Measurements from ENCODE around the gene STXBP3.
A peak's percentile ranks its signal among the peaks of the same experiment; 100 is the strongest.
"Not testable (repeated sequence)": the region's sequence is repeated elsewhere in the genome, so short reads cannot be mapped to it uniquely, and the experiment has no call there.

The STXBP3 gene

GRCh38 chr1:108780937-108781574 lies 34.6 kb downstream of the STXBP3 start:
- no peaks in the 10 kb centered on the region for H3K4me1 ChIP-seq (ENCODE audit: insufficient read depth, low read length)
- H3K36me3 ChIP-seq (ENCODE audit: insufficient read depth, low read length) = peaks cover 53% of the 10 kb centered on the region

GRCh38 chr1:108781575-108781944 lies 35.1 kb downstream of the STXBP3 start:
- not testable (repeated sequence) for H3K9ac ChIP-seq (ENCODE audit: low read length); H3K27ac ChIP-seq (ENCODE audit: low read depth, low read length); H3K4me3 ChIP-seq (ENCODE audit: low read depth in 1 of 2, low read length in 2 of 2); H3K4me1 ChIP-seq (ENCODE audit: insufficient read depth, low read length); H3K27me3 ChIP-seq (ENCODE audit: control insufficient read depth in 1 of 2, insufficient read depth in 2 of 2, low read length in 2 of 2)
- peaks cover 54% of the 10 kb centered on the region for H3K36me3 ChIP-seq (ENCODE audit: insufficient read depth, low read length)
- H3K9me3 ChIP-seq (ENCODE audit: low read length) = peaks cover 11% of the 10 kb centered on the region

More at GRCh38 chr1:108780937-108781574, 34.6 kb downstream of the STXBP3 start:
- no peaks in the 10 kb centered on the region for H3K27me3 ChIP-seq (ENCODE audit: control insufficient read depth in 1 of 2, insufficient read depth in 2 of 2, low read length in 2 of 2)
- no peak overlapping the region for H3K4me3 ChIP-seq (ENCODE audit: low read depth in 1 of 2, low read length in 2 of 2)
- peaks cover 8% of the 10 kb centered on the region for H3K9me3 ChIP-seq (ENCODE audit: low read length)
- no peak overlapping the region for H3K9ac ChIP-seq (ENCODE audit: low read length)
- H3K27ac ChIP-seq (ENCODE audit: low read depth, low read length) = no peak overlapping the region

- H3K9me3 ChIP-seq (ENCODE audit: low read length) = peaks cover 11% of the 10 kb centered on the region
- no peak overlapping the region for H3K27ac ChIP-seq (ENCODE audit: low read depth, low read length)
- H3K4me3 ChIP-seq (ENCODE audit: low read depth in 1 of 2, low read length in 2 of 2) = no peak overlapping the region
- no peak overlapping the region for H3K9ac ChIP-seq (ENCODE audit: low read length)
- no peaks in the 10 kb centered on the region for H3K27me3 ChIP-seq (ENCODE audit: control insufficient read depth in 1 of 2, insufficient read depth in 2 of 2, low read length in 2 of 2)
- peaks cover 28% of the 10 kb centered on the region for H3K36me3 ChIP-seq (ENCODE audit: insufficient read depth, low read length)
- no peaks in the 10 kb centered on the region for H3K4me1 ChIP-seq (ENCODE audit: insufficient read depth, low read length)
These were observed 38.8 kb downstream of the STXBP3 start for GRCh38 chr1:108785264-108785663.

GRCh38 chr1:108785880-108786279 lies 39.4 kb downstream of the STXBP3 start:
- H3K27me3 ChIP-seq (ENCODE audit: control insufficient read depth in 1 of 2, insufficient read depth in 2 of 2, low read length in 2 of 2) = no peaks in the 10 kb centered on the region
- H3K9me3 ChIP-seq (ENCODE audit: low read length) = peaks cover 11% of the 10 kb centered on the region
- no peak overlapping the region for H3K4me3 ChIP-seq (ENCODE audit: low read depth in 1 of 2, low read length in 2 of 2)
- no peak overlapping the region for H3K27ac ChIP-seq (ENCODE audit: low read depth, low read length)
- no peaks in the 10 kb centered on the region for H3K4me1 ChIP-seq (ENCODE audit: insufficient read depth, low read length)
- no peak overlapping the region for H3K9ac ChIP-seq (ENCODE audit: low read length)
- H3K36me3 ChIP-seq (ENCODE audit: insufficient read depth, low read length) = peaks cover 26% of the 10 kb centered on the region

- H3K9me3 ChIP-seq (ENCODE audit: low read length) = peaks cover 4% of the 10 kb centered on the region
- H3K4me3 ChIP-seq (ENCODE audit: low read depth in 1 of 2, low read length in 2 of 2) = no peak overlapping the region
- H3K36me3 ChIP-seq (ENCODE audit: insufficient read depth, low read length) = peaks cover 32% of the 10 kb centered on the region
- H3K27ac ChIP-seq (ENCODE audit: low read depth, low read length) = no peak overlapping the region
- no peak overlapping the region for H3K9ac ChIP-seq (ENCODE audit: low read length)
- H3K4me1 ChIP-seq (ENCODE audit: insufficient read depth, low read length) = no peaks in the 10 kb centered on the region
- H3K27me3 ChIP-seq (ENCODE audit: control insufficient read depth in 1 of 2, insufficient read depth in 2 of 2, low read length in 2 of 2) = no peaks in the 10 kb centered on the region
These were observed 45.3 kb downstream of the STXBP3 start for GRCh38 chr1:108791790-108792189.

- H3K36me3 ChIP-seq (ENCODE audit: insufficient read depth, low read length) = peaks cover 32% of the 10 kb centered on the region
- no peak overlapping the region for H3K4me3 ChIP-seq (ENCODE audit: low read depth in 1 of 2, low read length in 2 of 2)
These were observed 45.9 kb downstream of the STXBP3 start for GRCh38 chr1:108792420-108792819.

GRCh38 chr1:108799001-108799400 lies 52.5 kb downstream of the STXBP3 start:
- H3K27ac ChIP-seq (ENCODE audit: low read depth, low read length) = no peak overlapping the region
- H3K4me3 ChIP-seq (ENCODE audit: low read depth in 1 of 2, low read length in 2 of 2) = no peak overlapping the region
- no peaks in the 10 kb centered on the region for H3K27me3 ChIP-seq (ENCODE audit: control insufficient read depth in 1 of 2, insufficient read depth in 2 of 2, low read length in 2 of 2)
- no peaks in the 10 kb centered on the region for H3K9me3 ChIP-seq (ENCODE audit: low read length)
- H3K4me1 ChIP-seq (ENCODE audit: insufficient read depth, low read length) = no peaks in the 10 kb centered on the region
- H3K36me3 ChIP-seq (ENCODE audit: insufficient read depth, low read length) = peaks cover 38% of the 10 kb centered on the region
- no peak overlapping the region for H3K9ac ChIP-seq (ENCODE audit: low read length)

More at GRCh38 chr1:108792420-108792819, 45.9 kb downstream of the STXBP3 start:
- Histone ChIP-seq H3K27ac (ENCODE audit: low read depth, low read length) (no peak overlapping the region), H3K27me3 (ENCODE audit: control insufficient read depth in 1 of 2, insufficient read depth in 2 of 2, low read length in 2 of 2) (no peaks in the 10 kb centered on the region), H3K9ac (ENCODE audit: low read length) (no peak overlapping the region), H3K4me1 (ENCODE audit: insufficient read depth, low read length) (no peaks in the 10 kb centered on the region), H3K9me3 (ENCODE audit: low read length) (peaks cover 4% of the 10 kb centered on the region)

GRCh38 chr1:108801101-108801500 lies 54.6 kb downstream of the STXBP3 start:
- Histone ChIP-seq H3K9me3 (ENCODE audit: low read length) (no peaks in the 10 kb centered on the region), H3K9ac (ENCODE audit: low read length) (no peak overlapping the region), H3K4me1 (ENCODE audit: insufficient read depth, low read length) (no peaks in the 10 kb centered on the region), H3K27me3 (ENCODE audit: control insufficient read depth in 1 of 2, insufficient read depth in 2 of 2, low read length in 2 of 2) (no peaks in the 10 kb centered on the region), H3K4me3 (ENCODE audit: low read depth in 1 of 2, low read length in 2 of 2) (no peak overlapping the region), H3K36me3 (ENCODE audit: insufficient read depth, low read length) (peaks cover 27% of the 10 kb centered on the region), H3K27ac (ENCODE audit: low read depth, low read length) (no peak overlapping the region)

GRCh38 chr1:108803548-108803947 lies 57.1 kb downstream of the STXBP3 start:
- Histone ChIP-seq H3K9ac (ENCODE audit: low read length) (no peak overlapping the region), H3K4me3 (ENCODE audit: low read depth in 1 of 2, low read length in 2 of 2) (no peak overlapping the region), H3K36me3 (ENCODE audit: insufficient read depth, low read length) (peaks cover 36% of the 10 kb centered on the region), H3K27ac (ENCODE audit: low read depth, low read length) (no peak overlapping the region), H3K27me3 (ENCODE audit: control insufficient read depth in 1 of 2, insufficient read depth in 2 of 2, low read length in 2 of 2) (no peaks in the 10 kb centered on the region), H3K4me1 (ENCODE audit: insufficient read depth, low read length) (no peaks in the 10 kb centered on the region), H3K9me3 (ENCODE audit: low read length) (no peaks in the 10 kb centered on the region)

- Histone ChIP-seq H3K36me3 (ENCODE audit: insufficient read depth, low read length) (peaks cover 28% of the 10 kb centered on the region), H3K4me1 (ENCODE audit: insufficient read depth, low read length) (no peaks in the 10 kb centered on the region), H3K9me3 (ENCODE audit: low read length) (no peaks in the 10 kb centered on the region), H3K9ac (ENCODE audit: low read length) (no peak overlapping the region), H3K27ac (ENCODE audit: low read depth, low read length) (no peak overlapping the region), H3K27me3 (ENCODE audit: control insufficient read depth in 1 of 2, insufficient read depth in 2 of 2, low read length in 2 of 2) (no peaks in the 10 kb centered on the region), H3K4me3 (ENCODE audit: low read depth in 1 of 2, low read length in 2 of 2) (no peak overlapping the region)
These were observed 62.0 kb downstream of the STXBP3 start for GRCh38 chr1:108808438-108808837.

- Histone ChIP-seq H3K4me3 (ENCODE audit: low read depth in 1 of 2, low read length in 2 of 2) (no peak overlapping the region), H3K4me1 (ENCODE audit: insufficient read depth, low read length) (peaks cover 29% of the 10 kb centered on the region), H3K9ac (ENCODE audit: low read length) (no peak overlapping the region), H3K9me3 (ENCODE audit: low read length) (no peaks in the 10 kb centered on the region), H3K27ac (ENCODE audit: low read depth, low read length) (no peak overlapping the region), H3K36me3 (ENCODE audit: insufficient read depth, low read length) (peaks cover 22% of the 10 kb centered on the region), H3K27me3 (ENCODE audit: control insufficient read depth in 1 of 2, insufficient read depth in 2 of 2, low read length in 2 of 2) (no peaks in the 10 kb centered on the region)
These were observed 65.1 kb downstream of the STXBP3 start for GRCh38 chr1:108811611-108812010.

GRCh38 chr1:108813326-108813725 lies 66.9 kb downstream of the STXBP3 start:
- H3K36me3 ChIP-seq (ENCODE audit: insufficient read depth, low read length) = peaks cover 13% of the 10 kb centered on the region
- peaks cover 42% of the 10 kb centered on the region for H3K4me1 ChIP-seq (ENCODE audit: insufficient read depth, low read length)
- H3K9ac ChIP-seq (ENCODE audit: low read length) = no peak overlapping the region
- H3K27me3 ChIP-seq (ENCODE audit: control insufficient read depth in 1 of 2, insufficient read depth in 2 of 2, low read length in 2 of 2) = no peaks in the 10 kb centered on the region
- no peaks in the 10 kb centered on the region for H3K9me3 ChIP-seq (ENCODE audit: low read length)
- peak overlapping the region; percentile 46 for H3K27ac ChIP-seq (ENCODE audit: low read depth, low read length)
- H3K4me3 ChIP-seq (ENCODE audit: low read depth in 1 of 2, low read length in 2 of 2) = no peak overlapping the region

All from muscle layer of colon (tissue), 2 donors.